Hypothalamus (tissue), 51 donors: ENCODE measurements around the gene TUFM.
"Not testable (repeated sequence)": the region's sequence is repeated elsewhere in the genome, so short reads cannot be mapped to it uniquely, and the experiment has no call there.

ENCODE experiments used
- DNase-seq, 51 donors: peaks; one replicate each; lab custom pipeline; 2025; lab: John Stamatoyannopoulos, UW

Gene TUFM

GRCh38 chr16:28820016-28820415 lies 26.1 kb downstream of the TUFM start:
- DNase-seq, result no peak

DNA sequence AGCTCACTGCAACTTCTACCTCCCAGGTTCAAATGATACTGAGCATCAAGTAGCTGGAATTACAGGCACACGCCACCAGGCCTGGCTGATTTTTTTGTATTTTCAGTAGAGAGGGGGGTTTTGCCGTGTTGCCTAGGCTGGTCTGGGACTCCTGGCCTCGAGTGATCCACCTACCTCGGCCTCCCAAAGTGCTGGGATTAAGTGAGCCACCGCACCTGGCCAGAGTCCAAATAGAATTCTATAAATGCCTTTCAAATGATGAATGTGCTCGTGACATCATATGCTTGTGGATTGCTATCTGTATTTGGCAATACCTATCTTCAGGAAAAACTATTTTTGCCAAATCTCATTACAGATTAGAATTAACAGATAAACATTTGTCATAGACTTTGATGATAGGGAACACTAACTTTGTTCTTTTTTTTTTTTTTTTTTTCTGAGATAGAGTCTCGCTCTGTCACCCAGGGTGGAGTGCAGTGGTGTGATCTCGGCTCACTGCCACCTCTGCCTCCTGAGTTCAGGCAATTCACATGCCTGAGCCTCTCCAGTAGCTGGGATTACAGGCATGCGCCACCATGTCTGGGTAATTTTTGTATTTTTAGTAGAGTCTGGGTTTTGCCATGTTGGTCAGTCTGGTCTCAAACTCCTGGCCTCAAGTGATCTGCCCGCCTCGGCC lies 38.6 kb downstream of the TUFM start:
- DNase-seq, result not testable (repeated sequence)

GRCh38 chr16:28802235-28803019 lies 43.7 kb downstream of the TUFM start:
- peak in 27 of 51 donors; percentile 0 to 80 (median 30) for DNase-seq
